ENCODE data around the gene SMYD2.

DNA sequence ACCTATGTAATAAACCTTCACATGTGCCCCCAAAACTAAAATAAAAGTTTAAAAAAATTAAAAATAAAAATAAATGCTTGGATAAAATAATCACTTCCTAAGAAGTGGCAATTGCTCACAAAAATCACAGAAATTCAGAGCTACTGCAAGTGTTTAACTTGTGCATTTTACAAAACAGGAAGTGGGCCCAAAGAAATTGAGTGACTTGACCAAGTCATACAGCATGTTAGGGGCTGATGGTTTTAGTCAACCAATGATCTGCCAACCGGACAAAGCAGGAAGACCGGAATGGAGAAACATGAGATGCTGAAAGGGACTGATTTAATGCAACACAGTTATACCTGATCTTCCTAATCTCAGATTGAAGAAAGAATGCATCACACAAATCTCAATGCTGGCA, 96.5 kb downstream of the SMYD2 start:
- TF ChIP-seq CTCF (IDR thresholded peaks at IDR 0.05) = no peak
- TF ChIP-seq POLR2A (IDR thresholded peaks at IDR 0.05) = no peak
